A549 (cell line): ENCODE results near the gene LOXL4. TPM values are rescaled to one million over a fixed set of nuclear protein-coding genes. Genes with fewer than 3 reads are reported as not detected.

Experiments used
- ATAC-seq, 2 experiments: fragments of 200-7000 bp in 1 of 2; fragments of >200 bp in 1 of 2; cut with Nextera tagmentation in 1 of 2; cut with Tn5 transposase in 1 of 2; 3 replicates each; pipeline versions ENCODE4 v1.8.0 to v1.9.1; 2018 to 2020; ENCODE audit warnings: mild to moderate bottlenecking in 1 of 2, moderate library complexity in 1 of 2
- CTCF ChIA-PET: fragments of 300-600 bp; sonication (Branson Sonifier 250); formaldehyde crosslinking; extraction: SDS; loops from one replicate; lab custom pipeline; 2021; ENCODE audit warnings: antibody characterized with exemption, inconsistent platforms; lab: Yijun Ruan, JAX
- POLR2A ChIA-PET: fragments of 350-600 bp; formaldehyde crosslinking; extraction: SDS; loops from one replicate; lab custom pipeline; 2021; ENCODE audit warnings: antibody characterized with exemption, inconsistent platforms; lab: Yijun Ruan, JAX
- DNase-seq, 2 experiments: peaks; one replicate each; pipeline versions ENCODE4 v3.0.0 to v3.0.0-alpha.2; 2011 to 2016; ENCODE audit warnings: low read depth in 1 of 2, low spot score in 1 of 2
- FAIRE-seq: peaks from 2 replicates; lab custom pipeline; 2011; peaks lifted over from hg19 to GRCh38; lab: Jason Lieb, UNC
- H3K27ac ChIP-seq, 2 experiments: fragments of >200 bp; sonication (Bioruptor Twin); formaldehyde crosslinking; 3 replicates each; pipeline ENCODE4 v1.5.1; 2016 to 2017
- H3K4me1 ChIP-seq: fragments of >200 bp; sonication (Bioruptor Twin); formaldehyde crosslinking; 3 replicates; pipeline ENCODE4 v1.6.1; 2016
- H3K4me2 ChIP-seq: fragments of >200 bp; sonication (Bioruptor Twin); formaldehyde crosslinking; 3 replicates; pipeline ENCODE4 v1.6.1; 2016
- H3K4me3 ChIP-seq: fragments of >200 bp; sonication (Bioruptor Twin); formaldehyde crosslinking; 3 replicates; pipeline ENCODE4 v1.5.1; 2016
- H3K9me3 ChIP-seq: fragments of >200 bp; sonication (Bioruptor Twin); formaldehyde crosslinking; 3 replicates; pipeline ENCODE4 v1.6.1; 2016
- BCL3 ChIP-seq: fragments of >200 bp; sonication (Bioruptor Twin); formaldehyde crosslinking; IDR thresholded peaks from 3 replicates; pipeline ENCODE4 v1.6.1; 2016
- CTCF ChIP-seq: fragments of >200 bp; sonication (Bioruptor Twin); formaldehyde crosslinking; IDR thresholded peaks from 3 replicates; pipeline ENCODE4 v1.5.1; 2016
- EHF ChIP-seq: fragments of 250-450 bp; sonication (Bioruptor Pico); IDR thresholded peaks from 2 replicates; pipeline ENCODE4 v1.5.0; 2020; ENCODE audit warnings: mild to moderate bottlenecking
- ELK1 ChIP-seq: fragments of 150-350 bp; IDR thresholded peaks from 2 replicates; pipeline ENCODE4 v1.6.1; 2014; ENCODE audit warnings: low read depth, mild to moderate bottlenecking, low read length
- ESRRA ChIP-seq: fragments of 150-350 bp; IDR thresholded peaks from 2 replicates; pipeline ENCODE4 v1.6.1; 2014; ENCODE audit warnings: mild to moderate bottlenecking, low read length, borderline replicate concordance
- FOSL2 ChIP-seq, 2 experiments: fragments of 450-650 bp in 1 of 2; fragments of >200 bp in 1 of 2; sonication (Bioruptor Twin) in 1 of 2; formaldehyde crosslinking; IDR thresholded peaks; 2 replicates each; pipeline versions ENCODE4 v1.5.0 to v1.6.1; 2016 to 2020; ENCODE audit warnings: mild to moderate bottlenecking in 1 of 2, moderate library complexity in 1 of 2
- HOXA7 ChIP-seq: fragments of 250-450 bp; sonication (Bioruptor Pico); IDR thresholded peaks from 2 replicates; pipeline ENCODE4 v1.5.0; 2020; ENCODE audit warnings: mild to moderate bottlenecking, moderate library complexity
- JUN ChIP-seq, 2 experiments: fragments of >200 bp; sonication (Bioruptor Twin); formaldehyde crosslinking; IDR thresholded peaks; 2 replicates in 1 of 2; 3 replicates in 1 of 2; pipeline ENCODE4 v1.6.1; 2016 to 2017
- JUNB ChIP-seq: fragments of >200 bp; sonication (Bioruptor Twin); formaldehyde crosslinking; IDR thresholded peaks from 2 replicates; pipeline ENCODE4 v1.6.1; 2016
- MAX ChIP-seq: IDR thresholded peaks from 2 replicates; pipeline ENCODE4 v1.6.1; 2012
- MAZ ChIP-seq: fragments of 150-350 bp; IDR thresholded peaks from 2 replicates; pipeline ENCODE4 v1.6.1; 2014; ENCODE audit warnings: antibody characterized with exemption, low read depth, low read length, borderline replicate concordance
- MYC ChIP-seq: IDR thresholded peaks from 2 replicates; pipeline ENCODE4 v1.6.1; 2012; ENCODE audit warnings: mild to moderate bottlenecking, inconsistent platforms, low read length, improper control_type of control experiment, borderline replicate concordance
- NPAS2 ChIP-seq: fragments of 250-450 bp; sonication (Bioruptor Pico); IDR thresholded peaks from 2 replicates; pipeline ENCODE4 v1.8.0; 2022; ENCODE audit warnings: mild to moderate bottlenecking, moderate library complexity, borderline replicate concordance
- NR3C1 ChIP-seq: fragments of >200 bp; sonication (Bioruptor Twin); formaldehyde crosslinking; IDR thresholded peaks from 3 replicates; pipeline ENCODE4 v1.6.1; 2017
- PBX3 ChIP-seq: IDR thresholded peaks from 2 replicates; pipeline ENCODE4 v1.6.1; 2012
- RARB ChIP-seq: fragments of 250-450 bp; sonication (Bioruptor Pico); IDR thresholded peaks from 2 replicates; pipeline ENCODE4 v1.8.0; 2021; ENCODE audit warnings: mild to moderate bottlenecking, moderate library complexity
- RCOR1 ChIP-seq: fragments of 150-350 bp; IDR thresholded peaks from 2 replicates; pipeline ENCODE4 v1.6.1; 2014; ENCODE audit warnings: antibody characterized with exemption, low read length, low read depth
- RNF2 ChIP-seq: fragments of 200-600 bp; sonication (generic); IDR thresholded peaks from 2 replicates; pipeline ENCODE4 v1.6.1; 2016; ENCODE audit warnings: low read depth, mild to moderate bottlenecking, antibody characterized with exemption, moderate library complexity, borderline replicate concordance
- SMC3 ChIP-seq: fragments of >200 bp; sonication (Bioruptor Twin); formaldehyde crosslinking; IDR thresholded peaks from 3 replicates; pipeline ENCODE4 v1.6.1; 2018; ENCODE audit warnings: inconsistent platforms
- ZC3H11A ChIP-seq: fragments of 450-650 bp; IDR thresholded peaks from 2 replicates; pipeline ENCODE4 v1.6.1; 2014; ENCODE audit warnings: antibody characterized with exemption, mild to moderate bottlenecking
- WGBS: methylation state at CpG from one replicate; pipeline ENCODE4 v1.1.6; 2017; ENCODE audit errors: missing lambda C conversion rate; 5-methylcytosine and 5-hydroxymethylcytosine counted together
- polyA plus RNA-seq, 4 experiments: library from polyadenylated mRNA; depleted of rRNA in 3 of 4; stranded (reverse); fragments of >200 nt; fragmentation: RNase III in 1 of 4; extraction: RNeasy Plus Mini Kit Qiagen cat#74134 plus additional on column Dnase treatment in 1 of 4; gene quantifications; 2 replicates in 3 of 4; 3 replicates in 1 of 4; pipeline ENCODE4 v1.2.3, GENCODE V29; 2011 to 2017

The LOXL4 gene
- polyA plus RNA-seq, 2 of the 4 experiments (the other 2 are of a cell fraction) = 1.6 to 2.1 TPM

- ChIA-PET POLR2A (no interaction called here), CTCF (interaction anchor here (1.1 to 4.9 kb wide), 2 partner anchors 13 to 126 kb away, joined by 3 to 27 read pairs; no protein-coding TSS in a partner anchor)
- 59% methylated on average over 1 of the region's 1 CpG for WGBS
- no peak for TF ChIP-seq JUN (IDR thresholded peaks at IDR 0.05)
- TF ChIP-seq ELK1 = no peak
- TF ChIP-seq MAZ = no peak
- TF ChIP-seq RNF2 = no peak
- TF ChIP-seq MYC = no peak
- TF ChIP-seq FOSL2 (IDR thresholded peaks at IDR 0.05) = no peak
- no peak for TF ChIP-seq FOSL2 (CRISPR knock-in tag; IDR thresholded peaks at IDR 0.05)
- TF ChIP-seq EHF = no peak
- TF ChIP-seq ESRRA = no peak
- no peak for TF ChIP-seq NPAS2 (CRISPR knock-in tag)
- TF ChIP-seq HOXA7 = no peak
- no peak for TF ChIP-seq JUNB
- no peak for TF ChIP-seq NR3C1
- TF ChIP-seq CTCF = no peak
- TF ChIP-seq RARB (CRISPR knock-in tag) = no peak
- no peak for TF ChIP-seq MAX
- TF ChIP-seq RCOR1 = no peak
- no peak for TF ChIP-seq PBX3
- TF ChIP-seq SMC3 = no peak
- Histone ChIP-seq H3K4me1 (no peaks in the 10 kb centered on the region), H3K4me2 (no peak overlapping the region), H3K27ac (no peak overlapping the region), H3K4me3 (no peak overlapping the region), H3K9me3 (no peaks in the 10 kb centered on the region)
- ATAC-seq (peak; percentile 51 to 63; a peak in 4 of 6 replicates), DNase-seq (no peak), FAIRE-seq (no peak)
These were observed 28.5 kb upstream of the LOXL4 start for GRCh38 chr10:98296524-98296923.

GRCh38 chr10:98295907-98296306, 27.9 kb upstream of the LOXL4 start:
- WGBS = 15% methylated on average over 5 of the region's 5 CpGs
- Histone ChIP-seq H3K4me2 (no peak overlapping the region), H3K9me3 (no peaks in the 10 kb centered on the region), H3K27ac (no peak overlapping the region), H3K4me1 (no peaks in the 10 kb centered on the region), H3K4me3 (no peak overlapping the region)
- TF ChIP-seq ZC3H11A (no peak), BCL3 (no peak)
- POLR2A ChIA-PET = no interaction called here
- no peak for FAIRE-seq
- CTCF ChIA-PET = interaction anchor here (1.1 to 4.9 kb wide), 2 partner anchors 14 to 125 kb away, joined by 3 to 27 read pairs; no protein-coding TSS in a partner anchor
- no peak for ATAC-seq
- DNase-seq = no peak
